WTC11 (cell line): ENCODE data around the gene MCCC2. TPM values are rescaled to one million over a fixed set of nuclear protein-coding genes. Genes with fewer than 3 reads are reported as not detected.

ENCODE experiments used
- ATAC-seq: fragments of 200-7000 bp; cut with Tn5 transposase; 2 replicates; pipeline ENCODE4 v1.10.0; 2021; ENCODE audit warnings: mild to moderate bottlenecking, moderate library complexity
- CTCF ChIA-PET: fragments of 300-600 bp; sonication (Branson Sonifier 250); formaldehyde crosslinking; loops from one replicate; lab custom pipeline; 2021; ENCODE audit warnings: antibody characterized with exemption; lab: Charles Lee
- POLR2A ChIA-PET: fragments of 350-600 bp; sonication (Branson Sonifier 250); formaldehyde crosslinking; loops from one replicate; lab custom pipeline; 2021; ENCODE audit warnings: antibody characterized with exemption; lab: Charles Lee
- DNase-seq: peaks from one replicate; pipeline ENCODE4 v3.0.0; 2021; ENCODE audit warnings: low spot score
- H3K27ac Mint-ChIP-seq: 2 replicates; pipeline ENCODE4 v1.8.0; 2021; ENCODE audit warnings: mixed read lengths
- H3K27me3 Mint-ChIP-seq: 2 replicates; pipeline ENCODE4 v1.8.0; 2021; ENCODE audit warnings: low read depth, mild to moderate bottlenecking, moderate library complexity, mixed read lengths
- H3K36me3 Mint-ChIP-seq: 2 replicates; pipeline ENCODE4 v1.8.0; 2021; ENCODE audit warnings: mixed read lengths
- H3K4me1 Mint-ChIP-seq: 2 replicates; pipeline ENCODE4 v1.8.0; 2022; ENCODE audit warnings: mixed read lengths
- H3K4me3 Mint-ChIP-seq: 2 replicates; pipeline ENCODE4 v1.8.0; 2021; ENCODE audit warnings: mild to moderate bottlenecking, moderate library complexity, mixed read lengths
- H3K9me3 Mint-ChIP-seq: 2 replicates; pipeline ENCODE4 v1.8.0; 2021; ENCODE audit warnings: mixed read lengths
- EMX1 ChIP-seq: fragments of 250-450 bp; sonication (Bioruptor Pico); IDR thresholded peaks from 2 replicates; pipeline ENCODE4 v1.8.0; 2021; ENCODE audit warnings: mild to moderate bottlenecking
- GABPB1 ChIP-seq: sonication (generic); formaldehyde crosslinking; IDR thresholded peaks from 2 replicates; pipeline ENCODE4 v1.8.1; 2023; ENCODE audit warnings: mild to moderate bottlenecking, missing genetic modification reagents
- NR2C2 ChIP-seq: sonication (generic); formaldehyde crosslinking; IDR thresholded peaks from 2 replicates; pipeline ENCODE4 v1.8.0; 2022; ENCODE audit warnings: mild to moderate bottlenecking, missing genetic modification reagents
- SMAD3 ChIP-seq: sonication (generic); formaldehyde crosslinking; IDR thresholded peaks from 2 replicates; pipeline ENCODE4 v1.8.0; 2022; ENCODE audit warnings: missing genetic modification reagents, mild to moderate bottlenecking, borderline replicate concordance
- ZNF263 ChIP-seq: sonication (generic); formaldehyde crosslinking; IDR thresholded peaks from 2 replicates; pipeline ENCODE4 v1.8.1; 2022; ENCODE audit warnings: low read depth, mild to moderate bottlenecking, moderate library complexity, missing genetic modification reagents
- ZNF317 ChIP-seq: sonication (generic); formaldehyde crosslinking; IDR thresholded peaks from 2 replicates; pipeline ENCODE4 v1.8.1; 2023; ENCODE audit warnings: low read depth, mild to moderate bottlenecking, moderate library complexity, missing genetic modification reagents, borderline replicate concordance
- total RNA-seq: library from RNA; stranded (reverse); gene quantifications from 3 replicates; pipeline ENCODE4 v1.2.3, GENCODE V29; 2021
- TF ChIP-seq, protein P1 (sequence below): fragments of 250-450 bp; sonication (Bioruptor Pico); IDR thresholded peaks from 2 replicates; pipeline ENCODE4 v1.9.0; 2021; ENCODE audit warnings: mild to moderate bottlenecking, borderline replicate concordance
- TF ChIP-seq, protein P2 (sequence below): sonication (generic); formaldehyde crosslinking; IDR thresholded peaks from 2 replicates; pipeline ENCODE4 v1.8.1; 2022; ENCODE audit warnings: low read depth, mild to moderate bottlenecking, moderate library complexity, missing genetic modification reagents, borderline replicate concordance
- TF ChIP-seq, protein P3 (sequence below): sonication (generic); formaldehyde crosslinking; IDR thresholded peaks from 2 replicates; pipeline ENCODE4 v1.8.1; 2022; ENCODE audit warnings: missing genetic modification reagents, borderline replicate concordance
- TF ChIP-seq, protein P4 (sequence below): sonication (generic); formaldehyde crosslinking; IDR thresholded peaks from 2 replicates; pipeline ENCODE4 v1.8.0; 2022; ENCODE audit warnings: mild to moderate bottlenecking, missing genetic modification reagents
- TF ChIP-seq, protein P5 (sequence below): sonication (generic); formaldehyde crosslinking; IDR thresholded peaks from 2 replicates; pipeline ENCODE4 v1.8.0; 2022; ENCODE audit warnings: mild to moderate bottlenecking, missing genetic modification reagents
- TF ChIP-seq, protein P6 (sequence below): sonication (generic); formaldehyde crosslinking; IDR thresholded peaks from 2 replicates; pipeline ENCODE4 v1.8.1; 2023; ENCODE audit warnings: mild to moderate bottlenecking, missing genetic modification reagents, borderline replicate concordance

Gene MCCC2
- total RNA-seq, 1 experiment from 2014 or later = 65.0 TPM

DNA sequence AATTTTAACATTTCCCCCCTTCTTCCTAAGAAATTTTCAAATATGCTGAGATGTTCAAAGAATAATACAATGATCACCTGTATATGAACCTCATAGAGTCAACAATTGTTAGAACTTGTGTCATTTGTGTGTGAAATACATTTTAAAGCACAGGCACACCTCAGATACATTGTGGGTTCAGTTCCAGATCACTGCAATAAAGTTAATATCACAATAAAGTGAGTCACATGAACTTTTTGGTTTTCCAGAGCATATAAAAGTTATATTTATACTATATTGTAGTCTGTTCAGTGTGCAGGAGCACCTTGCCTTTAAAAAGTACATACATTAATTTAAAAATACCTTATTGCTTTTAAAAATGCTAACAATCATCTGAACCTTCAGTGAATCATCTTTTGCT, 50.0 kb downstream of the MCCC2 start:
- no peak overlapping the region for H3K27ac Mint-ChIP-seq

DNA sequence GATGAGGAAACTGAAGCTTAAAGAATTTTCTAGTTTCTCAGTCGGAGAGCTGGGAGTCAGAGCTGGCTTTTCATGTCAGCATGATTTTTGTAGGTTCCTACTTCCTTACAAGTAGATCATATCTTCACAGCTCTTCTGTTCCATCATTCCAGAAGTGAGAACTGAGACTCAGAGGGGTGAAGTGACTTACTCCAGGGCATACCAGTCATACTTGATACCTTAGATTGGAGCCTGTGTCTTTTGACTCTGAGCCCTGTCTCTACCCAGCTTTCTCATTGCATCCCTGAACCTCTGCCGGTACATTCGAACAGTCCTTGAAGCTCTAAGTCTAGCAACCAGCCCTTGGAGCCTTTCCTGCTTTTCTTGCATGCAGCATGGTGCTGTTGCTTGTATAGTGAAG, 53.3 kb downstream of the MCCC2 start:
- Mint-ChIP-seq H3K4me3 (no peak overlapping the region), H3K27me3 (no peaks in the 10 kb centered on the region), H3K9me3 (peaks cover 10% of the 10 kb centered on the region), H3K4me1 (peaks cover 7% of the 10 kb centered on the region), H3K27ac (no peak overlapping the region)
- POLR2A ChIA-PET = no interaction called here
- DNase-seq = no peak
- no peak for ATAC-seq
- TF ChIP-seq GABPB1 (no peak), ZNF263 (CRISPR knock-in tag) (no peak), EMX1 (CRISPR knock-in tag) (no peak), SMAD3 (no peak)
- TF ChIP-seq, protein P1, sequence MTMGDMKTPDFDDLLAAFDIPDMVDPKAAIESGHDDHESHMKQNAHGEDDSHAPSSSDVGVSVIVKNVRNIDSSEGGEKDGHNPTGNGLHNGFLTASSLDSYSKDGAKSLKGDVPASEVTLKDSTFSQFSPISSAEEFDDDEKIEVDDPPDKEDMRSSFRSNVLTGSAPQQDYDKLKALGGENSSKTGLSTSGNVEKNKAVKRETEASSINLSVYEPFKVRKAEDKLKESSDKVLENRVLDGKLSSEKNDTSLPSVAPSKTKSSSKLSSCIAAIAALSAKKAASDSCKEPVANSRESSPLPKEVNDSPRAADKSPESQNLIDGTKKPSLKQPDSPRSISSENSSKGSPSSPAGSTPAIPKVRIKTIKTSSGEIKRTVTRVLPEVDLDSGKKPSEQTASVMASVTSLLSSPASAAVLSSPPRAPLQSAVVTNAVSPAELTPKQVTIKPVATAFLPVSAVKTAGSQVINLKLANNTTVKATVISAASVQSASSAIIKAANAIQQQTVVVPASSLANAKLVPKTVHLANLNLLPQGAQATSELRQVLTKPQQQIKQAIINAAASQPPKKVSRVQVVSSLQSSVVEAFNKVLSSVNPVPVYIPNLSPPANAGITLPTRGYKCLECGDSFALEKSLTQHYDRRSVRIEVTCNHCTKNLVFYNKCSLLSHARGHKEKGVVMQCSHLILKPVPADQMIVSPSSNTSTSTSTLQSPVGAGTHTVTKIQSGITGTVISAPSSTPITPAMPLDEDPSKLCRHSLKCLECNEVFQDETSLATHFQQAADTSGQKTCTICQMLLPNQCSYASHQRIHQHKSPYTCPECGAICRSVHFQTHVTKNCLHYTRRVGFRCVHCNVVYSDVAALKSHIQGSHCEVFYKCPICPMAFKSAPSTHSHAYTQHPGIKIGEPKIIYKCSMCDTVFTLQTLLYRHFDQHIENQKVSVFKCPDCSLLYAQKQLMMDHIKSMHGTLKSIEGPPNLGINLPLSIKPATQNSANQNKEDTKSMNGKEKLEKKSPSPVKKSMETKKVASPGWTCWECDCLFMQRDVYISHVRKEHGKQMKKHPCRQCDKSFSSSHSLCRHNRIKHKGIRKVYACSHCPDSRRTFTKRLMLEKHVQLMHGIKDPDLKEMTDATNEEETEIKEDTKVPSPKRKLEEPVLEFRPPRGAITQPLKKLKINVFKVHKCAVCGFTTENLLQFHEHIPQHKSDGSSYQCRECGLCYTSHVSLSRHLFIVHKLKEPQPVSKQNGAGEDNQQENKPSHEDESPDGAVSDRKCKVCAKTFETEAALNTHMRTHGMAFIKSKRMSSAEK = no peak
- TF ChIP-seq, protein P2, sequence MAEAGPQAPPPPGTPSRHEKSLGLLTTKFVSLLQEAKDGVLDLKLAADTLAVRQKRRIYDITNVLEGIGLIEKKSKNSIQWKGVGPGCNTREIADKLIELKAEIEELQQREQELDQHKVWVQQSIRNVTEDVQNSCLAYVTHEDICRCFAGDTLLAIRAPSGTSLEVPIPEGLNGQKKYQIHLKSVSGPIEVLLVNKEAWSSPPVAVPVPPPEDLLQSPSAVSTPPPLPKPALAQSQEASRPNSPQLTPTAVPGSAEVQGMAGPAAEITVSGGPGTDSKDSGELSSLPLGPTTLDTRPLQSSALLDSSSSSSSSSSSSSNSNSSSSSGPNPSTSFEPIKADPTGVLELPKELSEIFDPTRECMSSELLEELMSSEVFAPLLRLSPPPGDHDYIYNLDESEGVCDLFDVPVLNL (CRISPR knock-in tag) = no peak
- TF ChIP-seq, protein P3, sequence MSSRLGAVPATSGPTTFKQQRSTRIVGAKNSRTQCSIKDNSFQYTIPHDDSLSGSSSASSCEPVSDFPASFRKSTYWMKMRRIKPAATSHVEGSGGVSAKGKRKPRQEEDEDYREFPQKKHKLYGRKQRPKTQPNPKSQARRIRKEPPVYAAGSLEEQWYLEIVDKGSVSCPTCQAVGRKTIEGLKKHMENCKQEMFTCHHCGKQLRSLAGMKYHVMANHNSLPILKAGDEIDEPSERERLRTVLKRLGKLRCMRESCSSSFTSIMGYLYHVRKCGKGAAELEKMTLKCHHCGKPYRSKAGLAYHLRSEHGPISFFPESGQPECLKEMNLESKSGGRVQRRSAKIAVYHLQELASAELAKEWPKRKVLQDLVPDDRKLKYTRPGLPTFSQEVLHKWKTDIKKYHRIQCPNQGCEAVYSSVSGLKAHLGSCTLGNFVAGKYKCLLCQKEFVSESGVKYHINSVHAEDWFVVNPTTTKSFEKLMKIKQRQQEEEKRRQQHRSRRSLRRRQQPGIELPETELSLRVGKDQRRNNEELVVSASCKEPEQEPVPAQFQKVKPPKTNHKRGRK (CRISPR knock-in tag) = no peak
- TF ChIP-seq, all 79 proteins: peak for 0
- CTCF ChIA-PET = interaction anchor here (0.7 to 1.2 kb wide), 2 partner anchors 58 to 522 kb away, joined by 3 read pairs; no protein-coding TSS in a partner anchor
- H3K36me3 Mint-ChIP-seq = peaks cover 37% of the 10 kb centered on the region

More for the DNA sequence above, 50.0 kb downstream of the MCCC2 start:
- H3K36me3 Mint-ChIP-seq = peaks cover 43% of the 10 kb centered on the region
- H3K27me3 Mint-ChIP-seq = no peaks in the 10 kb centered on the region
- no peak for ATAC-seq
- H3K9me3 Mint-ChIP-seq = peaks cover 10% of the 10 kb centered on the region
- DNase-seq = no peak
- H3K4me1 Mint-ChIP-seq = peaks cover 14% of the 10 kb centered on the region
- POLR2A ChIA-PET = no interaction called here
- H3K4me3 Mint-ChIP-seq = no peak overlapping the region
- CTCF ChIA-PET = no interaction called here
- TF ChIP-seq, protein P4, sequence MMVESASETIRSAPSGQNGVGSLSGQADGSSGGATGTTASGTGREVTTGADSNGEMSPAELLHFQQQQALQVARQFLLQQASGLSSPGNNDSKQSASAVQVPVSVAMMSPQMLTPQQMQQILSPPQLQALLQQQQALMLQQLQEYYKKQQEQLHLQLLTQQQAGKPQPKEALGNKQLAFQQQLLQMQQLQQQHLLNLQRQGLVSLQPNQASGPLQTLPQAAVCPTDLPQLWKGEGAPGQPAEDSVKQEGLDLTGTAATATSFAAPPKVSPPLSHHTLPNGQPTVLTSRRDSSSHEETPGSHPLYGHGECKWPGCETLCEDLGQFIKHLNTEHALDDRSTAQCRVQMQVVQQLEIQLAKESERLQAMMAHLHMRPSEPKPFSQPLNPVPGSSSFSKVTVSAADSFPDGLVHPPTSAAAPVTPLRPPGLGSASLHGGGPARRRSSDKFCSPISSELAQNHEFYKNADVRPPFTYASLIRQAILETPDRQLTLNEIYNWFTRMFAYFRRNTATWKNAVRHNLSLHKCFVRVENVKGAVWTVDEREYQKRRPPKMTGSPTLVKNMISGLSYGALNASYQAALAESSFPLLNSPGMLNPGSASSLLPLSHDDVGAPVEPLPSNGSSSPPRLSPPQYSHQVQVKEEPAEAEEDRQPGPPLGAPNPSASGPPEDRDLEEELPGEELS = no peak
- TF ChIP-seq, protein P5, sequence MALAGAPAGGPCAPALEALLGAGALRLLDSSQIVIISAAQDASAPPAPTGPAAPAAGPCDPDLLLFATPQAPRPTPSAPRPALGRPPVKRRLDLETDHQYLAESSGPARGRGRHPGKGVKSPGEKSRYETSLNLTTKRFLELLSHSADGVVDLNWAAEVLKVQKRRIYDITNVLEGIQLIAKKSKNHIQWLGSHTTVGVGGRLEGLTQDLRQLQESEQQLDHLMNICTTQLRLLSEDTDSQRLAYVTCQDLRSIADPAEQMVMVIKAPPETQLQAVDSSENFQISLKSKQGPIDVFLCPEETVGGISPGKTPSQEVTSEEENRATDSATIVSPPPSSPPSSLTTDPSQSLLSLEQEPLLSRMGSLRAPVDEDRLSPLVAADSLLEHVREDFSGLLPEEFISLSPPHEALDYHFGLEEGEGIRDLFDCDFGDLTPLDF = no peak
- TF ChIP-seq NR2C2 = no peak
- TF ChIP-seq ZNF317 (CRISPR knock-in tag) = no peak
- TF ChIP-seq, all 79 proteins: peak for 0

DNA sequence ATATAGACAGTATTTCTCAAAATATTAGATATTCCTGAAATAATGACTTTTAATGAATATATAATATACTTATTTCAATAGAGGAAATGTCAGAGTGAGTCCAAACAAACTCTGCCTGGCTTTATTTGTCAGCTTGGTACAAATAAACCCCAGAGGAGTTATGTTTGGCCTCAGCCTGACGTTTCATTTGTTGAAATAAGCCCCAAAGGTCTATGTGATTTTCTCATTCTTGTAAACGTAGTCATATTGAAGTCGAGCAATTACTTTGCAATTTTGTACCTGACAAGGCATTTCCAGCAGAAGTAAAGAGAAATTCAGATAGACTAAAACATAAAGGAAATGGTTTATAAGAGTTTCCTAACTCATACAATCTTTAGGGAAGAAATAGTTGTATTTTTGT, 57.9 kb downstream of the MCCC2 start:
- Mint-ChIP-seq H3K27ac (no peak overlapping the region), H3K27me3 (no peaks in the 10 kb centered on the region), H3K9me3 (no peaks in the 10 kb centered on the region), H3K4me3 (no peak overlapping the region), H3K4me1 (peaks cover 6% of the 10 kb centered on the region; the same call in 1 of the 2 replicates), H3K36me3 (peaks cover 34% of the 10 kb centered on the region)
- DNase-seq = no peak
- ChIA-PET POLR2A (no interaction called here), CTCF (interaction anchor here (1.0 kb wide), 1 partner anchor 9 kb away, joined by 3 read pairs; no protein-coding TSS in a partner anchor)
- ATAC-seq = no peak
- TF ChIP-seq, protein P3 (CRISPR knock-in tag) = no peak
- TF ChIP-seq, protein P6, sequence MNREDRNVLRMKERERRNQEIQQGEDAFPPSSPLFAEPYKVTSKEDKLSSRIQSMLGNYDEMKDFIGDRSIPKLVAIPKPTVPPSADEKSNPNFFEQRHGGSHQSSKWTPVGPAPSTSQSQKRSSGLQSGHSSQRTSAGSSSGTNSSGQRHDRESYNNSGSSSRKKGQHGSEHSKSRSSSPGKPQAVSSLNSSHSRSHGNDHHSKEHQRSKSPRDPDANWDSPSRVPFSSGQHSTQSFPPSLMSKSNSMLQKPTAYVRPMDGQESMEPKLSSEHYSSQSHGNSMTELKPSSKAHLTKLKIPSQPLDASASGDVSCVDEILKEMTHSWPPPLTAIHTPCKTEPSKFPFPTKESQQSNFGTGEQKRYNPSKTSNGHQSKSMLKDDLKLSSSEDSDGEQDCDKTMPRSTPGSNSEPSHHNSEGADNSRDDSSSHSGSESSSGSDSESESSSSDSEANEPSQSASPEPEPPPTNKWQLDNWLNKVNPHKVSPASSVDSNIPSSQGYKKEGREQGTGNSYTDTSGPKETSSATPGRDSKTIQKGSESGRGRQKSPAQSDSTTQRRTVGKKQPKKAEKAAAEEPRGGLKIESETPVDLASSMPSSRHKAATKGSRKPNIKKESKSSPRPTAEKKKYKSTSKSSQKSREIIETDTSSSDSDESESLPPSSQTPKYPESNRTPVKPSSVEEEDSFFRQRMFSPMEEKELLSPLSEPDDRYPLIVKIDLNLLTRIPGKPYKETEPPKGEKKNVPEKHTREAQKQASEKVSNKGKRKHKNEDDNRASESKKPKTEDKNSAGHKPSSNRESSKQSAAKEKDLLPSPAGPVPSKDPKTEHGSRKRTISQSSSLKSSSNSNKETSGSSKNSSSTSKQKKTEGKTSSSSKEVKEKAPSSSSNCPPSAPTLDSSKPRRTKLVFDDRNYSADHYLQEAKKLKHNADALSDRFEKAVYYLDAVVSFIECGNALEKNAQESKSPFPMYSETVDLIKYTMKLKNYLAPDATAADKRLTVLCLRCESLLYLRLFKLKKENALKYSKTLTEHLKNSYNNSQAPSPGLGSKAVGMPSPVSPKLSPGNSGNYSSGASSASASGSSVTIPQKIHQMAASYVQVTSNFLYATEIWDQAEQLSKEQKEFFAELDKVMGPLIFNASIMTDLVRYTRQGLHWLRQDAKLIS = no peak
